Endothelial cell of umbilical vein (primary cell): ENCODE results near the gene RIOK2. TPM values are rescaled to one million over a fixed set of nuclear protein-coding genes. Genes with fewer than 3 reads are reported as not detected.
A peak's percentile ranks its signal among the peaks of the same experiment; 100 is the strongest.

ENCODE experiments used
- BruUV-seq: library from RNA; stranded (reverse); fragments of 400-500 nt; replicated peaks from 2 replicates; lab custom pipeline; 2021; lab: Mats Ljungman, UMichigan
- CTCF ChIA-PET: fragments of 300-600, 350-600 bp; sonication (Branson Sonifier 250); formaldehyde crosslinking; loops from one replicate; lab custom pipeline; 2021; ENCODE audit warnings: antibody characterized with exemption, inconsistent platforms; lab: Charles Lee
- POLR2A ChIA-PET: fragments of 300-600, 350-600 bp; sonication (Branson Sonifier 250); formaldehyde crosslinking; loops from one replicate; lab custom pipeline; 2021; ENCODE audit warnings: antibody characterized with exemption, inconsistent platforms; lab: Charles Lee
- DNase-seq: peaks from one replicate; pipeline ENCODE4 v3.0.0-alpha.2; 2011; ENCODE audit warnings: low read depth, low spot score
- FAIRE-seq: peaks from 2 replicates; lab custom pipeline; 2011; peaks lifted over from hg19 to GRCh38; lab: Jason Lieb, UNC
- H2AFZ ChIP-seq: 2 replicates; pipeline ENCODE4 v1.6.0; 2012; ENCODE audit warnings: low read depth, low read length, control low read depth, inconsistent platforms
- H3K27ac ChIP-seq: 2 replicates; pipeline ENCODE4 v1.5.1; 2011; ENCODE audit warnings: low read depth, mild to moderate bottlenecking, control low read depth, low read length, moderate library complexity; ENCODE audit not compliant: insufficient read depth
- H3K27me3 ChIP-seq, 2 experiments: 2 replicates each; pipeline versions ENCODE4 v1.6.0 to v1.6.1; 2011; ENCODE audit warnings: low read length in 2 of 2, mixed read lengths in 1 of 2; ENCODE audit not compliant: control insufficient read depth in 2 of 2, insufficient read depth in 2 of 2
- H3K36me3 ChIP-seq, 2 experiments: 2 replicates in 1 of 2; 3 replicates in 1 of 2; pipeline ENCODE4 v1.5.1; 2011; ENCODE audit warnings: low read length in 2 of 2, mild to moderate bottlenecking in 1 of 2, moderate library complexity in 1 of 2; ENCODE audit not compliant: control insufficient read depth in 2 of 2, insufficient read depth in 2 of 2; ENCODE audit errors: extremely low read depth in 1 of 2
- H3K4me1 ChIP-seq: 3 replicates; pipeline ENCODE4 v1.5.1; 2011; ENCODE audit warnings: mild to moderate bottlenecking, low read length; ENCODE audit not compliant: control insufficient read depth, insufficient read depth; ENCODE audit errors: extremely low read depth
- H3K4me2 ChIP-seq: 2 replicates; pipeline ENCODE4 v1.6.1; 2011; ENCODE audit warnings: low read length, control low read depth, mixed read lengths; ENCODE audit not compliant: insufficient read depth
- H3K4me3 ChIP-seq, 3 experiments: fragments of 200-600 bp in 1 of 3; sonication (generic), shearing (Covaris generic) in 1 of 3; replicated peaks in 1 of 3; 2 replicates each; pipeline ENCODE4 v1.5.1; 2011 to 2016; ENCODE audit warnings: control low read depth in 3 of 3, low read length in 3 of 3, mild to moderate bottlenecking in 2 of 3, inconsistent platforms in 1 of 3, low read depth in 1 of 3, moderate library complexity in 1 of 3; ENCODE audit not compliant: insufficient read depth in 1 of 3
- H3K79me2 ChIP-seq: 2 replicates; pipeline ENCODE4 v1.6.0; 2012; ENCODE audit warnings: low read length, inconsistent platforms; ENCODE audit not compliant: control insufficient read depth, insufficient read depth
- H3K9ac ChIP-seq: replicated peaks from 2 replicates; pipeline ENCODE3; 2011; ENCODE audit warnings: low read length, control low read depth; ENCODE audit not compliant: insufficient read depth; ENCODE audit errors: extremely low read depth
- H3K9me1 ChIP-seq: replicated peaks from 3 replicates; pipeline ENCODE4 v1.6.0; 2011; ENCODE audit warnings: mild to moderate bottlenecking, low read length; ENCODE audit not compliant: control insufficient read depth, insufficient read depth; ENCODE audit errors: extremely low read depth
- H3K9me3 ChIP-seq: replicated peaks from 2 replicates; pipeline ENCODE4 v1.5.1; 2012; ENCODE audit warnings: low read length, inconsistent platforms; ENCODE audit not compliant: control insufficient read depth, insufficient read depth
- H4K20me1 ChIP-seq: replicated peaks from 2 replicates; pipeline ENCODE3; 2011; ENCODE audit warnings: mild to moderate bottlenecking, low read length; ENCODE audit not compliant: control insufficient read depth, insufficient read depth; ENCODE audit errors: extremely low read depth
- CTCF ChIP-seq, 2 donors: IDR thresholded peaks; 1 replicate in 1 of 2; 2 replicates in 1 of 2; pipeline ENCODE4 v1.5.1; 2011; ENCODE audit warnings: low read length in 2 of 2, mild to moderate bottlenecking in 2 of 2, moderate library complexity in 2 of 2, control low read depth in 1 of 2, inconsistent platforms in 1 of 2, low read depth in 1 of 2; ENCODE audit not compliant: insufficient read depth in 1 of 2; ENCODE audit errors: extremely low read depth in 1 of 2
- EZH2 ChIP-seq: IDR thresholded peaks from 2 replicates; pipeline ENCODE4 v1.6.1; 2012; ENCODE audit warnings: borderline replicate concordance, low read depth, mild to moderate bottlenecking, moderate library complexity, low read length, inconsistent platforms; ENCODE audit not compliant: severe bottlenecking
- FOS ChIP-seq: IDR thresholded peaks from 2 replicates; pipeline ENCODE4 v1.6.1; 2011; ENCODE audit warnings: mild to moderate bottlenecking, low read length, moderate library complexity, borderline replicate concordance; ENCODE audit not compliant: insufficient read depth
- GATA2 ChIP-seq: IDR thresholded peaks from 2 replicates; pipeline ENCODE4 v1.7.0; 2011; ENCODE audit warnings: low read depth, mild to moderate bottlenecking, moderate library complexity, mixed read lengths, low read length; ENCODE audit not compliant: insufficient read length, insufficient read depth
- MAX ChIP-seq: IDR thresholded peaks from 2 replicates; pipeline ENCODE4 v1.6.1; 2011; ENCODE audit not compliant: insufficient read depth, insufficient read length
- dilution Hi-C: fragments of 300-500 bp; cut with MboI; formaldehyde crosslinking; loops from one replicate; pipeline ENCODE4 v1.15.0; 2019; ENCODE audit warnings: low sequenced_read_pairs; ENCODE audit not compliant: extremely low pct_ligation_motif_present
- intact Hi-C: fragments of 100-400 bp; cut with micrococcal nuclease; formaldehyde crosslinking; loops from one replicate; pipeline ENCODE4 v1.10.0; 2022
- polyA plus RNA-seq, 4 experiments: library from polyadenylated mRNA; depleted of rRNA in 3 of 4; stranded (reverse) in 3 of 4; unstranded in 1 of 4; fragments of >200 nt; gene quantifications; 2 replicates each; pipeline versions ENCODE4 v1.2.1 to v1.2.3, GENCODE V29; 2011 to 2012; ENCODE audit warnings: missing spikeins in 1 of 4
- total RNA-seq: library from RNA; stranded (reverse); gene quantifications from 2 replicates; pipeline ENCODE4 v1.2.3, GENCODE V29; 2021

RIOK2 gene
- total and polyA plus RNA-seq, 2 donors (not counting 3 experiments of a cell fraction or from before 2014, with no cell fraction given): 3.5 to 25.4 TPM

GRCh38 chr5:97231025-97231636, 48.1 kb upstream of the RIOK2 start:
- no peak overlapping the region for H3K27ac ChIP-seq
- POLR2A ChIA-PET: no interaction called here
- no peaks in the 10 kb centered on the region for H3K9me3 ChIP-seq
- CTCF ChIA-PET: interaction anchor here (0.5 to 3.9 kb wide), 87 partner anchors 10 to 1830 kb away, joined by 3 to 140 read pairs (median 4); partner anchors contain the start of genes RGMB and RIOK2
- dilution Hi-C loops (no loop called here), intact Hi-C loops (loop anchor here (1.0 kb wide), 4 partner anchors 303 to 1596 kb away; no protein-coding TSS in a partner anchor)
- H2AFZ ChIP-seq: no peak overlapping the region
- no peaks in the 10 kb centered on the region for H3K36me3 ChIP-seq
- no peak overlapping the region for H3K9ac ChIP-seq
- no peak overlapping the region for H3K4me2 ChIP-seq
- H4K20me1 ChIP-seq: no peaks in the 10 kb centered on the region
- TF ChIP-seq CTCF (IDR thresholded peaks at IDR 0.05; ENCODE audit: extremely low read depth in 1 of 2, insufficient read depth in 1 of 2, low read depth in 1 of 2, low read length in 2 of 2): peak; percentile 54 to 69
- TF ChIP-seq MAX: no peak
- no peak for TF ChIP-seq EZH2
- TF ChIP-seq GATA2: no peak
- no peak for TF ChIP-seq FOS
- FAIRE-seq (peak; percentile 83), DNase-seq (peak; percentile 78)
- H3K4me3 ChIP-seq: no peak overlapping the region
- no peaks in the 10 kb centered on the region for H3K9me1 ChIP-seq
- no peaks in the 10 kb centered on the region for H3K27me3 ChIP-seq
- BruUV-seq: no TSS peak
- no peaks in the 10 kb centered on the region for H3K79me2 ChIP-seq
- peaks cover 6% of the 10 kb centered on the region for H3K4me1 ChIP-seq
